Measurements from ENCODE around the gene GNG8. TPM values are rescaled to one million over a fixed set of nuclear protein-coding genes. Genes with fewer than 3 reads are reported as not detected.
"Not testable (repeated sequence)": the region's sequence is repeated elsewhere in the genome, so short reads cannot be mapped to it uniquely, and the experiment has no call there.

GNG8 gene
- total RNA-seq, 4 donors from 2014 or later: not detected

DNA sequence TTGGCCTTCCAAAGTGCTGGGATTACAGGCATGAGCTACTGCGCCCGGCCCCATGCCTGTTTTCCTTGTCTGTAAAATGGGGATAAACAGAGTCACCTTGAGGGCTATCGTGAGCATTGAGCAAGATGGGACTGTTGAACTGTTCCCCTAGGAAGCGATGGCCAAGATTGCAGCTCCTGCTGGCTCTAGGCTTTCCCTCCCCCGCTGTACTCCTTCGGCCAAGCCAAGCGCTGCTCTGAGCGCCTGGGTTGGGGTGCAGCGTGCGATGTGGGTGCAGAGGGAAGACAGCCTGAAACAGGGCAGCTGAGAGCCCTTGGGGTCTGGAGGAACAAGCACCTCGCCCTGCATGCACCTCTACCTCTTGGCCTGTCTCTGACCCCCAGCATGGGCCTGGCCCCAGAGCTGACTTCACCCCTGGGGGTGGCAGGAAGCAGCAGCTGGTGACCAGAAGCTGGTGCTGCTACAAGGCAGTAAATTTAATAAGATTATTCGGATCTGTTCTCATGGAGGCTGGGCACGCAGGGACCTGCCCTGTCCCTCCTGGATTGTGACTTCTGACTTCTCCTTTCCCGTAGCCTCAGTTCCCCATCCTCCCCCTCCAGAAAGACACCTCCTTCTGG, 5.3 kb downstream of the GNG8 start:
- TF ChIP-seq POLR2A (IDR thresholded peaks at IDR 0.05) (no peak), EP300 (IDR thresholded peaks at IDR 0.05; ENCODE audit: low read depth) (no peak), POLR2AphosphoS5 (IDR thresholded peaks at IDR 0.05) (no peak)
- TF ChIP-seq, protein P1, sequence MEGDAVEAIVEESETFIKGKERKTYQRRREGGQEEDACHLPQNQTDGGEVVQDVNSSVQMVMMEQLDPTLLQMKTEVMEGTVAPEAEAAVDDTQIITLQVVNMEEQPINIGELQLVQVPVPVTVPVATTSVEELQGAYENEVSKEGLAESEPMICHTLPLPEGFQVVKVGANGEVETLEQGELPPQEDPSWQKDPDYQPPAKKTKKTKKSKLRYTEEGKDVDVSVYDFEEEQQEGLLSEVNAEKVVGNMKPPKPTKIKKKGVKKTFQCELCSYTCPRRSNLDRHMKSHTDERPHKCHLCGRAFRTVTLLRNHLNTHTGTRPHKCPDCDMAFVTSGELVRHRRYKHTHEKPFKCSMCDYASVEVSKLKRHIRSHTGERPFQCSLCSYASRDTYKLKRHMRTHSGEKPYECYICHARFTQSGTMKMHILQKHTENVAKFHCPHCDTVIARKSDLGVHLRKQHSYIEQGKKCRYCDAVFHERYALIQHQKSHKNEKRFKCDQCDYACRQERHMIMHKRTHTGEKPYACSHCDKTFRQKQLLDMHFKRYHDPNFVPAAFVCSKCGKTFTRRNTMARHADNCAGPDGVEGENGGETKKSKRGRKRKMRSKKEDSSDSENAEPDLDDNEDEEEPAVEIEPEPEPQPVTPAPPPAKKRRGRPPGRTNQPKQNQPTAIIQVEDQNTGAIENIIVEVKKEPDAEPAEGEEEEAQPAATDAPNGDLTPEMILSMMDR (IDR thresholded peaks at IDR 0.05): no peak
- DNase-seq: no peak
- intact Hi-C loops (cut with DNase I; ENCODE audit: low total_unique reads) (no loop called here), in situ Hi-C loops (cut with MboI; ENCODE audit: low pct_ligation_motif_present in 1 of 4, low pct_unique_long_range_greater_than_20kb in 1 of 4, low sequenced_read_pairs in 3 of 4) (no loop called here)
- 82% methylated on average over 14 of the region's 14 CpGs; no CpG with 5 or more reads in 1 of the 2 donors for WGBS, 2 donors (ENCODE audit: low coverage in 1 of 2)
- Histone ChIP-seq H3K27me3 (peaks cover 33% of the 10 kb centered on the region), H3K27ac (no peak overlapping the region), H3K36me3 (no peaks in the 10 kb centered on the region), H3K9me3 (no peaks in the 10 kb centered on the region), H3K4me1 (peaks cover 3 to 29% (median 16%) of the 10 kb centered on the region in 4 donors), H3K4me3 (no peak overlapping the region)

DNA sequence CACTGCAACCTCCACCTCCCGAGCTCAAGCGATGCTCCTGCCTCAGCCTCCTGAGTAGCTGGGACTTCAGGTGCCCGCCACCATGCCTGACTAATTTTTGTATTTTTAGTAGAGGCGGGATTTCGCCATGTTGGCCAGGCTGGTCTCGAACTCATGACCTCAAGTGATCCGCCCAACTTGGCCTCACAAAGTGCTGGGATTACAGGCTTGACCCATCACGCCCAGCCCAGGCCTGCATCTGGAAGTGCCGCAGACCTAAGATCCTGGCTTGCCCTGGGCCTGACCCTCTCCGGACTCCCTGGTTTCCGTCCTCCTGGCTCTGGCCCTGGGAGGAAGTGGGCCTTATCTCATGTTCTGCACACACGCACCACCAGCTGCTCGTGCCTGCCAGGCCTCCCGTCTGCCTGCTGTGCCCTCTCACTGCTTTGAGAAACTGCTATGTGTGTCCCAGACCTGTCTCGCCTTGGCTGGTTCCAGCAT, 6.4 kb downstream of the GNG8 start:
- Histone ChIP-seq H3K36me3 (no peaks in the 10 kb centered on the region), H3K27ac (no peak overlapping the region), H3K4me1 (peaks cover 4 to 36% (median 21%) of the 10 kb centered on the region in 4 donors), H3K9me3 (no peaks in the 10 kb centered on the region), H3K27me3 (peaks cover 26% of the 10 kb centered on the region), H3K4me3 (no peak overlapping the region)
- 76% methylated on average over 15 of the region's 15 CpGs; no CpG with 5 or more reads in 1 of the 2 donors for whole genome bisulfite sequencing, 2 donors (ENCODE audit: low coverage in 1 of 2)
- in situ Hi-C loops (cut with MboI; ENCODE audit: low pct_ligation_motif_present in 1 of 4, low pct_unique_long_range_greater_than_20kb in 1 of 4, low sequenced_read_pairs in 3 of 4) (no loop called here), intact Hi-C loops (cut with DNase I; ENCODE audit: low total_unique reads) (no loop called here)
- no peak for DNase-seq
- TF ChIP-seq POLR2A (IDR thresholded peaks at IDR 0.05) (no peak), POLR2AphosphoS5 (IDR thresholded peaks at IDR 0.05) (no peak), EP300 (IDR thresholded peaks at IDR 0.05; ENCODE audit: low read depth) (no peak)
- TF ChIP-seq, protein P1 (IDR thresholded peaks at IDR 0.05): no peak

DNA sequence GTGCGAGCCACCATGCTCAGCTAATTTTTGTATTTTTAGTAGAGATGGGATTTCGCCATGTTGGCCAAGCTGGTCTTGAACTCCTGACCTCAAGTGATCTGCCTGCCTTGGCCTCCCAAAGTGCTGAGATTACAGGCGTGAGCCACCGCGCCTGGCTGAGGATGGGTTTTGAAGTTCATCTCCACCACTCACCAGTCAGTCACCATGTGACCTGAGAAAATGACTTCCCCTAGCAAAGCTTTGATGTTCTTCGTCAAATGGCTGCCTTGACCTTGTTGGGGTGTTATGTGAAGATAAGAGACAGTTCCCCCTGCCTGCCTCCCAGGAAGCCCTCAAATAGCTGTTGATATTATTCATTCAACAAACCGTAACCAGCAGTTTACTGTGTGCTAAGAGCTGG, 7.0 kb downstream of the GNG8 start:
- intact Hi-C loops (cut with DNase I; ENCODE audit: low total_unique reads); DNase-seq; H3K4me3 ChIP-seq; H3K27ac ChIP-seq; H3K9me3 ChIP-seq; H3K36me3 ChIP-seq; in situ Hi-C loops (cut with MboI; ENCODE audit: low pct_ligation_motif_present in 1 of 4, low pct_unique_long_range_greater_than_20kb in 1 of 4, low sequenced_read_pairs in 3 of 4): not testable (repeated sequence)
- WGBS, 2 donors (ENCODE audit: low coverage in 1 of 2): 86 to 100% methylated on average over 1 to 7 of the region's 7 CpGs
- Histone ChIP-seq H3K4me1 (peaks cover 5 to 37% (median 21%) of the 10 kb centered on the region in 4 donors), H3K27me3 (peaks cover 24% of the 10 kb centered on the region)

DNA sequence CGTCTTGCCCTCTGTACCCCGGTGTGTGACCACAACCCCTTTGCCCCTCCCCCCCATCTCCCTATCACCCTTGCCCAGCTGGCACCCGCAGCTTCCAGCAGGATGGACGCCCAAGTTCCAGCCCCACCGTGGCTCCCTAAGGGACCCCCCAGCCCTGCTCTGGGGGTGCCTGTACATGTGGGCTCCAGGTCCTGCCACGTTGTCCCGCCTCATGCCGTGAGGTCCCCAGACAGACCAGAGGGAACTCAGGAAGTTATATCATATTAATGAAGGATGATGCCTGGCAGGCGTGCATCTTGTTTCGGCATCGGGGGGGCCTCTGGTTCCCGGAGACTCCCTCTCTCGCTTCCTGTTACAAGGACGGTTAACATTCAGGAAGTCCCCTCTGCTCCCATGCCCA, 9.6 kb downstream of the GNG8 start:
- H3K4me3 ChIP-seq: no peak overlapping the region
- in situ Hi-C loops (cut with MboI; ENCODE audit: low pct_ligation_motif_present in 1 of 4, low pct_unique_long_range_greater_than_20kb in 1 of 4, low sequenced_read_pairs in 3 of 4): no loop called here
- no peaks in the 10 kb centered on the region for H3K36me3 ChIP-seq
- peaks cover 12 to 39% (median 14%) of the 10 kb centered on the region in 4 donors for H3K4me1 ChIP-seq
- peak overlapping the region in 3 of 4 donors; percentile 67 to 82 (median 68) for H3K27ac ChIP-seq
- H3K27me3 ChIP-seq: peaks cover 5% of the 10 kb centered on the region
- no peak for TF ChIP-seq POLR2AphosphoS5 (IDR thresholded peaks at IDR 0.05)
- TF ChIP-seq, protein P1 (IDR thresholded peaks at IDR 0.05): no peak
- TF ChIP-seq EP300 (IDR thresholded peaks at IDR 0.05; ENCODE audit: low read depth): no peak
- TF ChIP-seq POLR2A (IDR thresholded peaks at IDR 0.05): no peak
- WGBS, 2 donors (ENCODE audit: low coverage in 1 of 2): 50 to 65% methylated on average over 6 to 14 of the region's 14 CpGs
- DNase-seq: no peak
- no peaks in the 10 kb centered on the region for H3K9me3 ChIP-seq
- intact Hi-C loops (cut with DNase I; ENCODE audit: low total_unique reads): no loop called here
